ENCODE results near the gene RAB21. TPM values are rescaled to one million over a fixed set of nuclear protein-coding genes. Genes with fewer than 3 reads are reported as not detected.
A peak's percentile ranks its signal among the peaks of the same experiment; 100 is the strongest.

Gene RAB21
- total and polyA plus RNA-seq, 7 donors = 7.8 to 27.0 (median 18.3) TPM

- no peak overlapping the region for H3K4me3 ChIP-seq
- no peaks in the 10 kb centered on the region for H3K27me3 ChIP-seq
- no peak for DNase-seq
- H3K36me3 ChIP-seq = peaks cover 0 to 50% (median 2%) of the 10 kb centered on the region in 4 donors
- H3K4me1 ChIP-seq = peaks cover 0 to 23% (median 11%) of the 10 kb centered on the region in 4 donors
- intact Hi-C loops (cut with DNase I) = no loop called here
- H3K9me3 ChIP-seq = no peaks in the 10 kb centered on the region
- H3K27ac ChIP-seq = no peak overlapping the region
- no peak for TF ChIP-seq EP300 (IDR thresholded peaks at IDR 0.05)
- no peak for TF ChIP-seq CTCF (IDR thresholded peaks at IDR 0.05)
- no peak for TF ChIP-seq POLR2AphosphoS5 (IDR thresholded peaks at IDR 0.05)
- TF ChIP-seq POLR2A (IDR thresholded peaks at IDR 0.05) = no peak
Observed at GRCh38 chr12:71772735-71773134, 18.1 kb downstream of the RAB21 start.

GRCh38 chr12:71780237-71780822, 25.7 kb downstream of the RAB21 start:
- no peak for TF ChIP-seq POLR2A (IDR thresholded peaks at IDR 0.05)
- peak; percentile 27 to 63 (median 60) for TF ChIP-seq CTCF (IDR thresholded peaks at IDR 0.05)
- TF ChIP-seq EP300 (IDR thresholded peaks at IDR 0.05) = no peak
- peak; percentile 13 to 79 (median 53) for TF ChIP-seq POLR2AphosphoS5 (IDR thresholded peaks at IDR 0.05)
- H3K4me3 ChIP-seq = no peak overlapping the region
- H3K36me3 ChIP-seq = peaks cover 0 to 37% (median 3%) of the 10 kb centered on the region in 4 donors
- no peaks in the 10 kb centered on the region for H3K27me3 ChIP-seq
- intact Hi-C loops (cut with DNase I) = loop anchor here (2.0 kb wide), 1 partner anchor 58 kb away; the partner anchor contains the start of gene TBC1D15
- H3K9me3 ChIP-seq = no peaks in the 10 kb centered on the region
- 3 to 13% methylated on average over 3 of the region's 3 CpGs for WGBS, 2 donors
- DNase-seq = no peak
- peak overlapping the region in 2 of 4 donors; percentile 14 to 25 for H3K27ac ChIP-seq
- H3K4me1 ChIP-seq = peaks cover 0 to 14% (median 3%) of the 10 kb centered on the region in 4 donors

- intact Hi-C loops (cut with DNase I) = no loop called here
- WGBS, 2 donors = 21 to 41% methylated on average over 4 of the region's 4 CpGs
- no peak overlapping the region for H3K27ac ChIP-seq
- TF ChIP-seq EP300 (IDR thresholded peaks at IDR 0.05) (no peak), POLR2AphosphoS5 (IDR thresholded peaks at IDR 0.05) (no peak), CTCF (IDR thresholded peaks at IDR 0.05) (no peak), POLR2A (IDR thresholded peaks at IDR 0.05) (no peak)
- H3K4me3 ChIP-seq = no peak overlapping the region
- H3K36me3 ChIP-seq = peaks cover 0 to 54% (median 7%) of the 10 kb centered on the region in 4 donors
- peaks cover 0 to 20% (median 3%) of the 10 kb centered on the region in 4 donors for H3K4me1 ChIP-seq
- no peaks in the 10 kb centered on the region for H3K27me3 ChIP-seq
- no peak for DNase-seq
- no peaks in the 10 kb centered on the region for H3K9me3 ChIP-seq
Observed at GRCh38 chr12:71782017-71782416, 27.4 kb downstream of the RAB21 start.

- intact Hi-C loops (cut with DNase I) = no loop called here
- H3K4me1 ChIP-seq = peaks cover 0 to 9% (median 1%) of the 10 kb centered on the region in 4 donors
Observed at GRCh38 chr12:71786829-71787228, 32.2 kb downstream of the RAB21 start.

More at GRCh38 chr12:71786829-71787228, 32.2 kb downstream of the RAB21 start:
- H3K27me3 ChIP-seq = no peaks in the 10 kb centered on the region
- no peak overlapping the region for H3K4me3 ChIP-seq
- WGBS, 2 donors = 68 to 82% methylated on average over 1 of the region's 1 CpG
- H3K36me3 ChIP-seq = peaks cover 0 to 70% (median 7%) of the 10 kb centered on the region in 4 donors
- no peak overlapping the region for H3K27ac ChIP-seq
- DNase-seq = no peak
- no peak for TF ChIP-seq POLR2A (IDR thresholded peaks at IDR 0.05)
- no peak for TF ChIP-seq CTCF (IDR thresholded peaks at IDR 0.05)
- TF ChIP-seq POLR2AphosphoS5 (IDR thresholded peaks at IDR 0.05) = no peak
- no peak for TF ChIP-seq EP300 (IDR thresholded peaks at IDR 0.05)
- no peaks in the 10 kb centered on the region for H3K9me3 ChIP-seq

All from sigmoid colon (tissue), 7 donors.